Nucleus accumbens (tissue), 56 donors: ENCODE data around the gene ARF1.

Experiments used
- DNase-seq, 56 donors: peaks; one replicate each; lab custom pipeline; 2025; lab: John Stamatoyannopoulos, UW

Gene ARF1

GRCh38 chr1:228082214-228082917 is at the start of gene ARF1:
ARF1 (plus strand) TSS chr1:228082708; CDS start chr1:228097115, 14,407 bp downstream.
- peak; percentile 43 to 94 (median 86) for DNase-seq

GRCh38 chr1:228033376-228033775 is 49.1 kb upstream of the ARF1 start:
- DNase-seq, result no peak

- no peak for DNase-seq
Measured at GRCh38 chr1:228034954-228035837, 47.3 kb upstream of the ARF1 start.

GRCh38 chr1:228035844-228036243 is 46.7 kb upstream of the ARF1 start:
- DNase-seq, result no peak

- no peak for DNase-seq
Measured at GRCh38 chr1:228036701-228037231, 45.7 kb upstream of the ARF1 start.

GRCh38 chr1:228037401-228038386 is 44.8 kb upstream of the ARF1 start:
- no peak for DNase-seq

GRCh38 chr1:228038387-228039005 is 44.0 kb upstream of the ARF1 start:
- no peak for DNase-seq

GRCh38 chr1:228039006-228039903 is 43.3 kb upstream of the ARF1 start:
- no peak for DNase-seq

GRCh38 chr1:228039986-228040385 is 42.5 kb upstream of the ARF1 start:
- no peak for DNase-seq

GRCh38 chr1:228041316-228041715 is 41.2 kb upstream of the ARF1 start:
- no peak for DNase-seq

GRCh38 chr1:228042508-228042907 is 40.0 kb upstream of the ARF1 start:
- no peak for DNase-seq

- DNase-seq, result no peak
Measured at GRCh38 chr1:228043281-228043848, 39.1 kb upstream of the ARF1 start.

GRCh38 chr1:228044961-228045360 is 37.5 kb upstream of the ARF1 start:
- DNase-seq, result no peak

- no peak for DNase-seq
Measured at GRCh38 chr1:228045405-228045804, 37.1 kb upstream of the ARF1 start.

GRCh38 chr1:228045871-228046270 is 36.6 kb upstream of the ARF1 start:
- no peak for DNase-seq

- no peak for DNase-seq
Measured at GRCh38 chr1:228046421-228047182, 35.9 kb upstream of the ARF1 start.

GRCh38 chr1:228047183-228047466 is 35.4 kb upstream of the ARF1 start:
- DNase-seq, result no peak

GRCh38 chr1:228048120-228048519 is 34.4 kb upstream of the ARF1 start:
- no peak for DNase-seq
